Calu3 (cell line): ENCODE results near the gene APOBEC3G. TPM values are rescaled to one million over a fixed set of nuclear protein-coding genes. Genes with fewer than 3 reads are reported as not detected.
"Not testable (repeated sequence)": the region's sequence is repeated elsewhere in the genome, so short reads cannot be mapped to it uniquely, and the experiment has no call there.

Experiments used
- BruUV-seq: library from RNA; stranded (reverse); fragments of 400-500 nt; replicated peaks from 2 replicates; lab custom pipeline; 2021; lab: Mats Ljungman, UMichigan
- CTCF ChIA-PET: fragments of 300-600 bp; sonication (Branson Sonifier 250); formaldehyde crosslinking; loops from one replicate; lab custom pipeline; 2022; ENCODE audit warnings: antibody characterized with exemption; lab: Charles Lee
- DNase-seq: peaks from one replicate; pipeline ENCODE4 v3.0.0; 2022
- H3K27ac Mint-ChIP-seq: one replicate; pipeline ENCODE4 v1.8.0; 2022; ENCODE audit warnings: mixed read lengths; ENCODE audit not compliant: unreplicated experiment
- H3K27me3 Mint-ChIP-seq: one replicate; pipeline ENCODE4 v1.8.0; 2022; ENCODE audit warnings: mixed read lengths; ENCODE audit not compliant: unreplicated experiment
- H3K36me3 Mint-ChIP-seq: one replicate; pipeline ENCODE4 v1.8.0; 2022; ENCODE audit warnings: mild to moderate bottlenecking, moderate library complexity, mixed read lengths; ENCODE audit not compliant: insufficient read depth, unreplicated experiment
- H3K4me1 Mint-ChIP-seq: one replicate; pipeline ENCODE4 v1.8.0; 2022; ENCODE audit warnings: mild to moderate bottlenecking, low read depth, mixed read lengths; ENCODE audit not compliant: unreplicated experiment
- H3K4me3 Mint-ChIP-seq: one replicate; pipeline ENCODE4 v1.8.0; 2022; ENCODE audit warnings: mild to moderate bottlenecking, low read depth, moderate library complexity, mixed read lengths; ENCODE audit not compliant: unreplicated experiment
- H3K9me3 Mint-ChIP-seq: one replicate; pipeline ENCODE4 v1.8.0; 2022; ENCODE audit warnings: low read depth, mixed read lengths; ENCODE audit not compliant: unreplicated experiment
- CTCF ChIP-seq: fragments of 200-600 bp; IDR thresholded peaks from one replicate; pipeline ENCODE4 v1.8.0; 2022; ENCODE audit warnings: antibody characterized with exemption; ENCODE audit not compliant: unreplicated experiment
- intact Hi-C: fragments of 100-400 bp; cut with micrococcal nuclease; formaldehyde crosslinking; loops from one replicate; pipeline ENCODE4 v1.10.0; 2022; ENCODE audit not compliant: unreplicated experiment
- total RNA-seq: library from RNA; stranded (reverse); gene quantifications from 2 replicates; pipeline ENCODE4 v1.2.3, GENCODE V29; 2022

APOBEC3G gene
- total RNA-seq, 1 experiment from 2014 or later: 12.3 TPM

- no peaks in the 10 kb centered on the region for H3K36me3 Mint-ChIP-seq
- no TSS peak for BruUV-seq
- no peak overlapping the region for H3K4me3 Mint-ChIP-seq
- TF ChIP-seq CTCF: no peak
- no peaks in the 10 kb centered on the region for H3K9me3 Mint-ChIP-seq
- no peak overlapping the region for H3K27ac Mint-ChIP-seq
- no peaks in the 10 kb centered on the region for H3K4me1 Mint-ChIP-seq
- no peaks in the 10 kb centered on the region for H3K27me3 Mint-ChIP-seq
- no peak for DNase-seq
- CTCF ChIA-PET: no interaction called here
- intact Hi-C loops: no loop called here
These were observed 46.4 kb upstream of the APOBEC3G start for GRCh38 chr22:39030705-39031104.

GRCh38 chr22:39031434-39032295, 45.4 kb upstream of the APOBEC3G start:
- H3K36me3 Mint-ChIP-seq, intact Hi-C loops, BruUV-seq, H3K4me1 Mint-ChIP-seq, H3K4me3 Mint-ChIP-seq, H3K9me3 Mint-ChIP-seq, H3K27me3 Mint-ChIP-seq, DNase-seq, CTCF ChIA-PET, H3K27ac Mint-ChIP-seq: not testable (repeated sequence)

DNA sequence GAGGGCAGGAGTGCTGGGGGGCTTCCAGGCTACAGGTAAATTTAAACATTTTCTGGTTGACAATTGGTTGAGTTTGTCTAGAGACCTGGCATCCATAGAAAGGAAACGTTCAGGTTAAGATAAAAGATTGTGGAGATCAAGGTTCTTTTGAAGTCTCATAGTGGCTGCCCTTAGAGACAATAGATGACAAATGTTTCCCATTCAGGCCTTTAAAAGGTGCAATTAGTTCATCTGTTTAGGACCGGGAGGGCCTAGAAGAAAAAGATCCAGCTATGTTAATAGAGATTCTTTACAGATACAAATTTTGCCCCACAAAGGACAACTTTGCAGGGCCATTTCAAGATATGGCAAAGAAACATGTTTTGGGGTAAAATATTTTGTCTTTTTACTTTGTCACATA, 40.0 kb upstream of the APOBEC3G start:
- H3K9me3 Mint-ChIP-seq, intact Hi-C loops, H3K4me1 Mint-ChIP-seq, H3K27me3 Mint-ChIP-seq, H3K27ac Mint-ChIP-seq, BruUV-seq, DNase-seq, CTCF ChIA-PET, H3K4me3 Mint-ChIP-seq: not testable (repeated sequence)
- H3K36me3 Mint-ChIP-seq: peaks cover 12% of the 10 kb centered on the region

DNA sequence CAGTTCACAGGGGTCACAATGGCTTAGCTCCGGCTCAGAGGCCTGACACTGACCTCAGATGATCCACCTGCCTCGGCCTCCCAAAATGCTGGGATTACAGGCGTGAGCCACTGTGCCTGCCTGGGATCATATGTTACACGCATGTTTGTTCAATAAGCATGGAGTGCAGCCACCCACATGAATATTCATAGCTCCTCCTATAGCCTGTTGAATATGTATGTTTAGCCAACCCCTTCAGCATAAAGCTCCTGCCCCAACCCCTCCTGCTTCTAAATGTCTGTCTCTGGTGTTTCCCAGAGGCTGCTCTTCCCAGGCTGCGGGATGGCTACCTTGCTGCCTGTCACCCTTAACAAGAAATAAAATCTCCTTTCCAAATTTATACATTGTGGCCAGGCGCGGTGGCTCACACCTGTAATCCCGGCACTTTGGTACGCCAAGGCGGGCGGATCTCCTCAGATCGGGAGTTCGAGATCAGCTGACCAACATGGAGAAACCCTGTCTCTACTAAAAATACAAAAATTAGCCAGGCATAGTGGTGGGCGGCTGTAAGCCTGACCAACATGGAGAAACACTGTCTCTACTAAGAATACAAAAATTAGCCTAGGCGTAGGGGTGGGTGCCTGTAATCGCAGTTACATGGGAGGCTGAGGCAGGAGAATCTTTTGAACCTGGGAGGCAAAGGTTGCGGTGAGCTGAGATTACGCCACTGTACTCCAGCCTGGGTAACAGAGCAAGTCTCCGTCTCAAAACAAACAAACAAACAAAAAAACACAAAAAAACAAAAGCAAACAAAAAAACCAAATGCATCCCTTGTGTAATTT, 37.6 kb upstream of the APOBEC3G start:
- no TSS peak for BruUV-seq
- Mint-ChIP-seq H3K27me3 (no peaks in the 10 kb centered on the region), H3K36me3 (peaks cover 12% of the 10 kb centered on the region), H3K9me3 (no peaks in the 10 kb centered on the region), H3K4me1 (no peaks in the 10 kb centered on the region), H3K4me3 (peak overlapping the region; percentile 87), H3K27ac (no peak overlapping the region)
- CTCF ChIA-PET: no interaction called here
- no peak for TF ChIP-seq CTCF
- no peak for DNase-seq
- intact Hi-C loops: no loop called here

DNA sequence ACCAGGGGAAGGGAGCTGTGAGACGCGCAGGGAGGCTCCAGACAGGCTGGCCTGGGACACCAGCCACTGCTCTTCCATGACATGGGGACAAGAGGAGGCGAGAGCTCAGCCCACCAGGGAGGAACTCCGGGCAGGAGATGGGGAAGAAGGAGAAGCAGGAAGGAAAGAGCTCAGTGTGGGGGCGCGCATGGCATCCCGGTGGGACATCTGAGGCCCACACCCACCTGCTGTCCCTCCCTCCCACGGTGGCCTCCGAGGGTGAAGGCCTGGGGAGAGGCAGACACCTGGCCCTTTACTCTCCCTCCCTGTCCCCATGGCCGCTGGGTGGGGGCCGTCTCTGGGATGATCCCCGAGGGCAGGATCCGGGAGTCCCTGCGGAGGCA, 36.9 kb upstream of the APOBEC3G start:
- H3K27ac Mint-ChIP-seq, H3K27me3 Mint-ChIP-seq, DNase-seq, H3K9me3 Mint-ChIP-seq, BruUV-seq, CTCF ChIA-PET, intact Hi-C loops, H3K4me1 Mint-ChIP-seq: not testable (repeated sequence)
- peak overlapping the region; percentile 87 for H3K4me3 Mint-ChIP-seq
- H3K36me3 Mint-ChIP-seq: peaks cover 12% of the 10 kb centered on the region

DNA sequence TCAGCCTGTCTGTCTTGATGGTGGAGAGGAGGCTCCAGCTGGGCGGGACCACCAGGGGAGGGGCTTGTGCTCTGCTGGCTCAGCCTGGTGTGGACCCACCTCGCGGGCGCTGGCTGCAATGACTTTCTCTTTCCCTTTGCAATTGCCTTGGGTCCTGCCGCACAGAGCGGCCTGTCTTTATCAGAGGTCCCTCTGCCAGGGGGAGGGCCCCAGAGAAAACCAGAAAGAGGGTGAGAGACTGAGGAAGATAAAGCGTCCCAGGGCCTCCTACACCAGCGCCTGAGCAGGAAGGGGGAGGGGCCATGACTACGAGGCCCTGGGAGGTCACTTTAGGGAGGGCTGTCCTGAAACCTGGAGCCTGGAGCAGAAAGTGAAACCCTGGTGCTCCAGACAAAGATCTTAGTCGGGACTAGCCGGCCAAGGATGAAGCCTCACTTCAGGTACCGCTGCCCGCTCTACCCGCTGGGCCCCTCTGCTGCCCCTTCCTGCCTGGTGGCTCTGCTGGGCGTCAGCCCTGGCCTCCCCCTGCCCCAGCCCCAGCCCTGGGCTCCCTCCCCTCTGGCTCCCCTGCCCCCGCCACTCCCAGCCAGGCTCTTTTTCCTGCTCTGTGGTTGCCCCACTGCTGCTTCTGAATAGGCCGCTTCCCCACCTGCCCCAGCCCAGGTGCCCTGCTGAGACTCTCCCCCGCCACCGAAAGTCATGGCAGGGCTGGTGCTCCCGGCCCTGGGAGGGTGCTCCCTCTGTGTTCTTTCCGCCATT, 36.4 kb upstream of the APOBEC3G start, which contains the start of gene APOBEC3F:
TSS of gene APOBEC3F (plus strand) at position 327 of the 759 bp plus-strand sequence. CDS start at position 424, 97 bp downstream.
- DNase-seq: peak; percentile 64
- CTCF ChIA-PET, BruUV-seq, H3K27me3 Mint-ChIP-seq, intact Hi-C loops, H3K4me1 Mint-ChIP-seq, H3K9me3 Mint-ChIP-seq: not testable (repeated sequence)
- Mint-ChIP-seq H3K4me3 (peak within 1 kb of the TSS; percentile 87), H3K27ac (peak within 1 kb of the TSS; percentile 67), H3K36me3 (peaks cover 12% of the 10 kb centered on the region)
